Stimulated activated CD4-positive, alpha-beta T cell treated with anti-CD3 and anti-CD28 coated beads, Interleukin-4, amount 100 ng/mL, for 1 hour (primary cell): ENCODE results near the gene SAMM50.
"Not testable (repeated sequence)": the region's sequence is repeated elsewhere in the genome, so short reads cannot be mapped to it uniquely, and the experiment has no call there.

Experiments used
- DNase-seq: peaks from one replicate; pipeline ENCODE4 v3.0.0-alpha.2; 2020

The SAMM50 gene

DNA sequence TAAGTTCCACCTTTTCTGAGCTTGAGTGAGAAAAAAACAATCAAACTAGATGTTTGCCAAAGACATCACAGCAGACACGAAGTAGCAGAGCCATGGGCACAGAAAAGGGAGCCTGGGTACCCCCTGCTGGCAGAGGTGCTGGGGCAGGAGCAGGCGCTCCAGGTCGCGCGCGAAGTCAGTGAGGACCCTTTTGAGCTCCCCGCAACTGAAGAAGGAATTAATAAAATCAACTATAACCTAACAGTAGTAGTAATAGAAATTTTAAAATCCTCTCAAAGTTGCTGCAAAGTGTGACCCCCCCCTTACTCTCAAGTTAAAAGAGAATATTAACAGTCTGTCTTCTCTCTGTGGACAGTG, 48.8 kb downstream of the SAMM50 start:
- DNase-seq, result no peak

DNA sequence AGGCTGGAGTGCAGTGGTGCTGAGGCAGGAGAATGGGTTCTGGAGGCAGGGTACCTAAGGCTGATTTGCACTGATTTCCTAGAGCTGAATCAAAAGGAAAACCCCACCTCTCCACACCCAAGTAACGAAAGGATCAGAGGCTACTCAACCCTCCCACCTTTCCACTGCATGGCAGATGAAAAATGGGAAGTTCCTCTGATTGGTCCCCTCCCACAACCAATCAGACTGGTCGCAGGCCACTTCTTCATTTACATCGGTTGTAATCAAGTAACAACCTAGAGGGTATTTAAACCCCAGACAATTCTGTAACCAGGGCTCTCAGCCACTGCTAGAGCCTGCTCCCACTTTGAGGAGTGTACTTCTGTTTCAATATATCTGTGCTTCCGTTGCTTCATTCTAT, 50.3 kb downstream of the SAMM50 start:
- no peak for DNase-seq

DNA sequence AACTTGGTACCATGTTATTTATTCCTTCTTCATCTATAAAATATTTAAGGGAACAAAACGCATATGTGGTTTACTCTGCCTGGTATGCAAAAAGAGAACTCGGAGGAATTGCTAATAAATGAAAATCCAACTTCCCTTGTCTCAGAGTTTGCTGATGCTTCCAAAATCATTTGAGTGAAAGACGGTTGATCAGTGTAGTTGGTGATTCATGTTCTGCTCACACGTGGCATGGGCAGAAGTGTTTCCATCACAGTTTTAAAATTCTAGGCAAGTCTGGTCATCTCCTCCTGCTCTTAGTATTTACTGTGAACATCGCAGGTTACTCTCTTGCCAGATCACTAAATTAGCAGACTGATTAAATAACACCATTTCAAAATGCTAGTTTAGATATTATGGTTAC, 56.9 kb downstream of the SAMM50 start:
- no peak for DNase-seq

DNA sequence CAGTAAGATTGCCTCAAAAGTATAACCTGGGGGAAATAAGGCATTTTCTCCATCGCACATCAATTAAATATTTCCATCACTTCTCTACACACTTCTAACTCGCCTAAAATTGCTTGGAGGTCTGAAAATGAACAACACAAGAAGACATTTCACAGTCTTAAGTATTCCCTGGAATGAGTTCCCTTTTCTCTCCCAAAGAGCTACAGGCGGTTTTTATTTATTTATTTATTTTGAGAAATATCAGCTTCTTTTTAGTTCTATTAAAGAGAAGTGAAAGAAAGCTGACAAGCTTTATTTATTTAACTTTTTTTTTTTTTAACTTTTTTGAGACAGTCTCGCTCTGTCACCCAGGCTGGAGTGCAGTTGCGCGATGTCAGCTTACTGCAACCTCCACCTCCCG, 57.3 kb downstream of the SAMM50 start:
- no peak for DNase-seq

DNA sequence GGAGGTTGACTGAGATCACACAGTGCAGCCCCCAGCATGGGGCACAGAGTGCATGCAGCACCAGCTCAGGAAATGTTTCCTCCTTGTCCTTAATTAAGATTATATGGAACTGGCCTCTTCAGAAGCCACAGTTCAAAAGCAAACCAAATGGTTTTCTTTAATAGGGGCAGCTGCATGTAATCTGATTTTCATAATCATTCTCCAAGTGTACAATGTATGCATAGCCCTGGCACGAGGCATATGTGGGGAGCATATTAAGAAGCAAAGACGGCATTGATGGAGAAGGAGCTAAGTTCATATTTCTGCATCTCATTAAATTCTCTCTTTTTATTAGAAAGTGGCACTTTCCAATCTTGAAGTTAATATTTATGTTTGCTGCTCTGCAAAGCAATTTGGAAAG, 59.0 kb downstream of the SAMM50 start:
- no peak for DNase-seq

DNA sequence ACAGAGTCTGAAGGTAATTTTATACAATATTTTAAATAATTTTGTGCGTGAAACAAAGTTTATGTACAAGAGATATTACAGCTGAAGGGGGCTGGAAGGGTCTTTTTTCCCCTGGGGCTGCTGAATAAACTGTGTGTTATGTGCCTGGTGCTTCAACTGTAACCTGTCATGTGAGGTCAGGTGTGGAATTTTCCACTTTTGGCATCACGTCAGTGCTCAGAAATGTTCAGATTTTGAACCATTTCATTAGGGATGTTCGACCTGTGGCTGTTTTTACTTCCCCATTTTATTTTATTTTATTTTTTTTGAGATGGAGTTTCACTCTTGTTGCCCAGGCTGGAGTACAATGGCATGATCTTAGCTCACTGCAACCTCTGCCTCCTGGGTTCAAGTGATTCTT, 61.3 kb downstream of the SAMM50 start:
- not testable (repeated sequence) for DNase-seq

DNA sequence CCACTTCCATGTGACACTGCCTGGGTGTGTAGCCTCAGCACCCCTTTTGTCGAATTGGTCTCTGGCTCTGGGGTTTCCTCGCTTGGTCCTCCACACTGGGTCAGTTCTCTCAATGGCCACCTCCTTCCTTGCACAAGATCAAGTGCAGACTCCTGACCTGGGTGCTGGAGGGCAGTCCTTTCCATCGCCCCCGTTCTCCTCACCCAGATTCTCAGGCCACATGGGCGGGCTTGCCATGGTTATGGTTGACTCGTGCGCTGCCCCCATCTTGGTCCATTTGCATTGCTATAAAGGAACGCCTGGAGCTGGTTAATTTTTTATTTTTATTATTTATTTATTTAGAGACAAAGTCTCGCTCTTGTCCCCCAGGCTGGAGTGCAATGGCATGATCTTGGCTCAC, 63.4 kb downstream of the SAMM50 start:
- no peak for DNase-seq

DNA sequence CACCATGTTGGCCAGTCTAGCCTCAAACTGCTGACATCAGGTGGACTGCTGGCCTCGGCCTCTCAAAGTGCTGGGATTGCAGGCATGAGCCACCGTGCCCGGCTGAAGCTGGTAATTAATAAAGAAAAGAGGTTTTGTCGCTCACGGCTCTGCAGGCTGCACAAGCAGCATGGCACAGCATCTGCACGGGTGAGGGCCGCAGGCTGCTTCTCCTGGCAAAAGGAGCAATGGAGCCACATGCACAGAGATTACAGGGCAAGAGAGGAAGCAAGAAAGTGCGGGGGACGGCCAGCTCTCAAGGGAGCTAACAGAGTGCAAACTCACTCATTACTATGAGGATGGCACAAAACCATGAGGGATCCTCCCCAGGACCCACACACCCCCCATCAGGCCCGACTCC, 64.2 kb downstream of the SAMM50 start:
- no peak for DNase-seq

DNA sequence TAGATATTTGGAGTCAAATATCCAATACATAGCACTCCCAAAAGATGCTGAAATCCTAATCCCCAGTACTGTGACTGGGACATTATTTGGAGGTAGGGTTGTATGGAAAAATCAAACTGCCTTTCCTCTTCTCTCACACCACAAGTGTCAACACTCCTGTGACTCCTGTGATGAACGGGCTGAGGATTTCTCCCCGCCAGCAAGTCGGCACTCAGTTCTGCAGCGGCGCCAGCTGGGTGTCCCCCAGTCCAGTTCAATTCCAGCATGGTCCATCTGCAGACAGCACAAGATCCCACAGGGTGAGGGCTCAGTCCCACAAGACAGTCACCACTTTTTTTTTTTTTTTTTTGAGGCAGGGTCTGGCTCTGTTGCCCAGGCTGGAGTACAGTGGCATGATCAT, 64.6 kb downstream of the SAMM50 start:
- no peak for DNase-seq

DNA sequence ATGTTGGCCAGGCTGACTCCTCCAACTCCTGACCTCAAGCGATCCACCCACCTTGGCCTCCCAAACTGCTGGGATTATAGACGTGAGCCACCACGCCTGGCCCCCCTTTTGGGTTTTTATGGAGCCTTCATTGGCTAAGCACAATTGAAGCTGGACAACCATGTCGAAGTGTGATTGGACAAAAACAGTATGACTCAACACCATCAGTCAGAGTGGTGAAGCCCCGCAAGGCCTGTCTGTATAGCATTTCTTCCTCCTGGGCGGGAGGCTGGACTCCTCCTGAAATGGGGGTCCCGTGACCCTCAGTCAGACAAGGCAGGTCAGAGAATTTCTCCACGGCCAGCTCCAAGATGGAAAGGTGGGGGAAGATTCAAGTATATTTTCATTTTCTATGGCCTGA, 65.7 kb downstream of the SAMM50 start:
- DNase-seq, result no peak

DNA sequence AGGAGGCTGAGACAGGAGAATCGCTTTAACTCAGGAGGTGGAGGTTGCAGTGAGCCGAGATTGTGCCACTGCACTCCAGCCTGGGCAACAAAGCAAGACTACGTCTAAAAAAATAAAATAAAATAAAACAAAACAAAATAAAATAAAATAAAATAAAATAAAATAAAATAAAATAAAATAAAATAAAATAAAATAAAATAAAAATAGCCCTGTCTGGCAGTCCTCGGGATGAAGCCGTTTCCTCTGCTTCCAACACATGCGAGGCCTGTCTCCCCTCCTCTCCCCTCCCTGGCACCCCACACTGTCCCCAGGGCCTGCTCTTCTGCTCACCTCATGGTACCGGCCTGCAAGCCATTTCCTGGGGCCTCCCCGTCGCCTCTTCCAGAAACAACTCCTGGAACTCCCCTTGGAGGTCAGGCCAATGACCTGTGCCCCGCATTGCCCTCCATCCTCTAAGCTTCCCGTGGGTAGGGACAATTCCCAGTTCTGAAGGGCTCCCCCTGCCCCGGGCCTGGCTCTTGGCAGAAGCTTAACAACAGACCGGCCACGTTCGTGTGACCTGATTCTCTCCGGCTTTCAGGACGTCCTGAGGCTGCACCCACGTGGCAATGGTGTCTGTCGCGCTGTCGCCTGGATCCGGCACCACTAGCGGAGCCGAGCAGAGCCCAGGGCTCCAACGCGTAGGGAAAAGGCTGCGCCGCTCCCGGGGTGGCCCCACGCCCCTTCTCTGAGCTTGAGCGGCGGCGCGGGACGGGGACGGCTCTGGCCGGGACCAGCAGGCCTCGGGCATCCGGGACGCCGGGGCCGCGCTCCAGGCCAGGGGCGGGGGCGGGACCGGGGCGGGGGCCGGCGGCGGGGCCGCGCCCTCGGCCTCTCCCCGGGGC, 68.4 kb downstream of the SAMM50 start:
- peak; percentile 11 for DNase-seq

DNA sequence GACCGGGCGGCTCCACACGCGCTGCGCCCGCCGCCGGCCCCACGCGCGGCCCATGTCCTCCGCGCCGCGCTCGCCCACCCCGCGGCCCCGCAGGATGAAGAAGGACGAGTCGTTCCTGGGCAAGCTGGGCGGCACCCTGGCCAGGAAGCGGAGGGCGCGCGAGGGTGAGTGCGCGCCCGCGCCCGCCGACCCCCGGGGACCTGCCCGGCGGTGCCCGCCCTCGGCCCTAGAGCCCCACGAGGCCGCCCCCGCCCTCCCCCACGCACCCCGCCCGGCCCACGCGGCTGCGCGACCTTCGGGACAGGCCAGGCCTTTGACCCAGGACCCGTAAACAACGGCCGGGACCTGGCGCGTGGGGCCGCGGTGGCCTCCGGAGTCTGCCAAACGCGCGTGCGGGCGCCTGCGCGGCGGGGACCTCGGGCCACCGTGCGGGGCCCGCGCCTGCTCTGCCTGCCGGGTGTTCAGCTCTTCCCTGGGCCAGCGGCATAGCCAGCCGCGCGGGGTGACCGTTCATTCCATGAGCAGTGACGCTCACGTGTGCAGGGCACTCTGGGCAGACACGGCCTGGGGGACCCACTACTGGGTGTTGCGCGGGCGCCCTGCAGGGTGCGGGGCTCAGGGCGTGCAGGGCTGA, 69.2 kb downstream of the SAMM50 start, which contains the start of gene PARVB:
TSS of gene PARVB (plus strand) at position 15 of the 634 bp plus-strand sequence. CDS start at position 53, 38 bp downstream.
- peak; percentile 11 for DNase-seq

DNA sequence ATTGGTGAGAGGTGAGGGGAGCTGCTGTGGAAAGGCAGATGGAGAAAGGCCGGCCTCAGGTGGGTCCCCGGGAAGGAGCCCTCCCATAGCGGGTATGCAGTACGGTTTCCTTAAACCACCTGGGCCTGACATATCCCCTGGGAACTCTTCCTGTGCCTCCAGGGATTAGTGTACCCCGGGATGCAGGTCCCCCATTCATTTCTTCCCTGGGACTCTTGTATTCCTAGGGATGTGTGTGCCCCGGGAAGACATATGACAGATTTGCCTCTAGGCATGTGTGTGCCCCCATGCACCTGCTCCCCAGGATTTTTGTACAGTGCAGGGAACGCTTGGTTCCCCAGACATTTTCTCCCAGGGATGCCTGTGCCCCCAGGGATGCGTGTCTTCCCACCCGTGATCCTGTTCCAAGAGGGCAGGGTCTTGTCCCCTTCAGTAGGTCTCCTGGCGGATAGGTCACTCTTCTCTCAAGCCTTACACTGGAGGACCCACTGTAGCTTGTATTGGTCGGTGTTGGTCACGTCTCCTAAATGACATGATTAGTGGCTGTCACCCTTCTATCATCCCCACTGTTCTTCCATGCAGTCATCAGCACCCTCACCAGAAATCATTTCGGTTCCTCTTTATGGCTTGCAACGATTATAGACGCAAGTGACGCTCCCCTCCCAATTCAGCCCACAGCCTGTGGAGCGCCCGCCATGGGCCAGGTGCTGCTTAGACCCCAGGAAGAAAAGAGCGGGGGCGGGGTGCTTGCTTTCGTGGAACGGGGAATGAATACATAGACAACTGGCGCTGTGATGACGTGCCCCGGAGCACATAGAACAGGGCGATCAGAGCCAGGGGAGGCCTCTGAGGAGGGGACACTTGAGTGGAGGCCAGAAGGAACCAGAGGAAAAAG, 70.2 kb downstream of the SAMM50 start:
- no peak for DNase-seq

DNA sequence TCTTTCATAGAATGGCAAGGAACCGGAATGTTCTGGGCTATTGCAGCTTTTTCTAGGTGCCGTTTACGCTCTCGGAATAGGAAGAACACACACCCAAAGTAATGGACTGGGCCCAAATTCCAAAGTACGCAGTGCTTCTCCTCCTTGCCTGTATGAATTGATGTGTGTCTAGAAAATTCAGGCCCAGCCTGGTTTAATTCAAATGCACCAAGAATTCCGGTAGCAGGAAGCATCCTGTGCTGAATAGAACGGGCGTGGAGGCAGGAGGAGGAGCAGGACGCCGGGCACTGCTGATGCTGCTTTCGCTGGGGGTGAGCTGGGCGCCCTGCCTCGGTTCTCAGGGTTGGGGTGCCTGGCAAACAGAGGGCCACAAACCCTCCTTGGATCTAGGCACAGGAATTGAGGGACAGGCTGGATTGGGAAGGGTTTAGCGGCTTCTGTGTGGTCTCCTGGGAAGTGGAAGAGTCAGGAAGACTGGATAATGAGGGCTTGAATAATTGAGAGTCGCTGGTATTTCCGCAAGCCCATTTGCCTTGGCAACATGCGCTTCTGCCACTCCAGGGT, 70.9 kb downstream of the SAMM50 start:
- DNase-seq, result no peak

DNA sequence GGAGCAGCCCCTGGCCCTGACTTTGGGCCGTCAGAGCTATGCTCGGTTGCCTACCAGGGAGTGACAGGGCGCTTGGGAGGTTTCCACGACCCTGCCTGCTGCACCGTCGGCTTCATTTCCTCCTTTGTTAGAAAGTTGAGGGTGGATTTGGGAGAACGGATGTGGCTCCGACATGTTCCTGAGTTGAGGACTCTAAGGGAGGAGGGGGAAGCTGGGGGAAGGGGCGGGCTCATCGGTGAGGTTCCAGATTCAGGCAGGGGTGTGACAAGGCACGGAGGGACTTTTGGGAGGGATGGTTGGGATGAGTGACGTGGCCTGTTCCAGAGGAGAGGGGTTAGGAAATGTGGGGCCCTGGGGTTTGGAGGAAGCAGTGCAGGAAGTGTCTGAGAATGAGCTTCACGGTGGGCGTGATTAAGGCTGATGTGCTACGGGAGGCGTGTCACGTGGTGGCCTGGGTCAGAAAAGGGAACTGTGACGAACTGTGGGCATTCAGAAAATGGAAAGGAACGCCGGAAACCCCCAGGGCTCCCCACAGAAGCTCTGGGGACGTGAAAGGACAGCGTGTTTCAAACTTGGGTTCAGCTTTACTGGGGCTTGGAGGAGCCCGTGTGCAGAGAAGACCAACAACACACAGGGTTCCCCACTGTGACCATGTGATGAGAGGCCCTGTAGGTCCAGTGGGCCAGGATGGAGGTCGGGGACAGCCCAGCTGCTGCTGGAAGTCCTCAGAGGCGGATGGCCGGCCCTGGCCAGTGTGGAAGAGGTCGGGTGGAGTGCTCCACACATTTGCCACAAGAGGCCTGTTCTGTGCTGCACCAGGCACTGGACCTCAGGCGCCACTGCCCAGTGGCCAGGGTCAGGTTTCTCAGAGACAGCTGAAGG, 71.6 kb downstream of the SAMM50 start:
- peak; percentile 45 for DNase-seq

DNA sequence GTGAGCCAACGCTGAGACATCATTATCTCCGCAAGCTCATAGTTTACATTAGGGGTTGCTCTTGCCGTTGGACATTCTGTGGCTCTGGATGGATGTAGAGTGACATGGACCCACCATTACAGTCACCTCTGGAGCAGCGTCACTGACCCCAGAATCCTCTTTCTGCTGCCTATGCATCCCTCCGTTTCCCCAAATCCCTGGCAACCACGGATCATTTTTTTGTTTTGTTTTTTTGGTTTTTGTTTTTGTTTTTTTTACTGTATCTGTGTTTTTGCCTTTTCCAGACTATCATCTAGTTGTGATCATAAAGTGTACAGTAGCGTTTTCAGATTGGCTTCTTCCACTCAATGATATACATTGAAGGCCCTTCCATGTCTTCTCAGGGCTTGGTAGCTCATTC, 72.8 kb downstream of the SAMM50 start:
- DNase-seq, result no peak

DNA sequence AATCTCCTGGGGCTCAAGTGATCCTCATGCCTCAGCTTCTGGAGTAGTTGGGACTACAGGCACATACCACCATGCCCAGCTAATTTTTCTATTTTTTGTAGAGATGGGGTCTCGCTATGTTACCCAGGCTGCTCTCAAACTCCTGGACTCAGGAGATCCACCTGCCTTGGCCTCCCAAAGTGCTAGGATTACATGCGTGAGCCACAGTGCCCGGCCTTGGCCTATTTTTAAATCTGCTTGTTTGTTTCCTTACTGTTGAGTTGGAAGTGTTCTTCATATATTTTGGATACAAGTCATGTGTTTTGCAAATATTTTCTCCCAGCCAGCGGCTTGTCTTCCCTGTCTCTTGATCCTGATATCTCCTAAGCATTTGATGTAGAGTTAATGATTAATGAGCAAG, 73.8 kb downstream of the SAMM50 start:
- no peak for DNase-seq

DNA sequence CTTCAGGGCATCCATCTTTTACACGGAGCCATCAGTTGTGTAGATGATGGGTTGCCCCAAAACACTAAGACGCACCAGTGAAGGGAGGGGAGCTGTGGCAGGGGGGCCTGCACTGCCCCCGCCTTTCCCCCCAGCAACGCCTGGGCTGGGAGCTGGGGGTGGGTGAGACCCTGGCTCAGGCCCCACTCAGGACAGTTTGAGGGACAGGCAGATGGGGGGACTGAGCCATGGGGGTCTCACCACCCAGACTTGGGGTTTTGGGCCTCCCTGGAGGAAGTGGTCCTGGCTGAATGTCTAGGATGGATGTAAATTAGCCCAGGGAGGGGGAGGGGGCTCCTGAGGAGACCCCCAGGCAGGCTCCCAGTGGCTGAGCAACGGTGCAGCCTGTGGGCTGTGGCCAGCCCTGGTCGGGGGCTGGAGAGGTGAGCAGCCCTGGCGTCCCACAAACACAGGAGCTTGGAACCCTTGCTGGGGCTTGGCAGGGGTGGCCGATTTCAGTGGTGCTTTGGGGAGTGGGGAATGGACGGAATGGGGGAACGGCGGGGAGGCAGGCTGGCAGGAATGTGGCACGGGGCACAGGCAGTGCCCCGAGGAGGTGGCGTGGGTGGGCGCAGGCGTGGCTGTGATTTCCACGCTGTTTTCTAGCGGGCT, 74.9 kb downstream of the SAMM50 start:
- no peak for DNase-seq

DNA sequence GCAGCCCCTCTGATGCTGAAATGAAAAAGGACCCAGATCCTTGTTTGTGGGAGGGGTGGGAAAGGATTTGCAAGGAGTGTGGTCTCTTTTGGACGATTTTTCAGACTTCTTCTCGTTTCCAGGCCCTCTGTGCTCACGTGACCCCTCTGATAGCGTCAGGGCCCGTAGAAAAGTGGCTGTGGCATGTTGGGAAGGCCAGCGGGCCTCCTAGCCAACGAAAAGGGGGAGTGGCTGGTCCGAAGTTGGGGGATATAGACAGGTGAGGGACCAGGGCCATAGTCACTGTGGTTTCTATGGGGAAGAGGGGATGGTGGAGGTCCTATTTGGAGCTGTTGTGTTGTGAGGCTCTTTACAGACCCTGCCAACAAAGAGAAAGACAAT, 75.5 kb downstream of the SAMM50 start:
- no peak for DNase-seq

DNA sequence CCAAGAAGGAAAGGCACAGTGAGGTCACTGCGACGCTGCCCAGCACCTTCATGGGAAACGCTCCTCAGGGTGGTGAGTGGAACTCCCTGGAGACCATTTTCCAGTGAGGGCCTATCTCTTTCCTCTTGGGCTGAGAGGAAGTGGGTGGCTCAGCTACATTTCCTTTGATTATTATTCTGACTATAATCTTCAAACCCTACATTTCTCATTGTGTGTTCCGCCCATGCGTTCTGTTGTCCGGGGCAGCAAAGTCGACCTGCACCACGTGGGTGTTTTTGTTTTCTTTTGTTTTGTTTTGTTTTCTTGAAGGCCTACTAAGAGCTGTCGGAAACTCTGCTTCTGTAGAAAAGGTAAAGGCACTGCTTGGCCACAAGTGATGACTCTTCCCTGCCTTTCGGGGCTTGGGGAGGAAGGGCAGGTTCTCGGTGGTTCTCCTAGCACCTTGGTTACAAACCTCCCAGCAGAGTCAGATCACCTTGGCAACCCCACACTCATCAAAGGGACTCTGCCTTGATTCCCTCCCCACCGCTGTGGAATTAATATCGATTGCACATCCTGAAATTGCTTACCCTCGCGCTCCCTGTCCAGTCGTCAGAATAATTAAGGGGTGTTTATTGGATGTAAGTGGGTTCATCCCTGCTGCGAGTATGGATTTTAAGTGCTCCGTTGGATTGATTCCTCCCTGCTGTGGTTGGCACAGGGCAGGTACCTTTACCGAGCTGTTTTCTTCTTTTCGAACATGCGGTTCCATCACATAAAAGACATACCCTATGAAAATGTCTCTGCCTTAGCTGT, 76.1 kb downstream of the SAMM50 start:
- no peak for DNase-seq
